Activated CD4-positive, alpha-beta T cell treated with anti-CD3 and anti-CD28 coated beads, Interleukin-2, amount 50 U/mL, for 24 hours (primary cell): ENCODE results near the gene AP1G2.

Experiments
- DNase-seq, 2 donors: peaks; one replicate each; pipeline ENCODE4 v3.0.0-alpha.2; 2020; ENCODE audit warnings: low read depth in 1 of 2, low spot score in 1 of 2

Gene AP1G2

GRCh38 chr14:23572524-23572828 is 4.9 kb upstream of the AP1G2 start:
- DNase-seq, result no peak

GRCh38 chr14:23571701-23572523 is 4.3 kb upstream of the AP1G2 start:
- DNase-seq, result no peak

GRCh38 chr14:23570806-23571483 is 3.4 kb upstream of the AP1G2 start:
- no peak for DNase-seq

- no peak for DNase-seq
Observed at GRCh38 chr14:23569443-23570151, 2.0 kb upstream of the AP1G2 start.

GRCh38 chr14:23568600-23569331 is 1.2 kb upstream of the AP1G2 start:
- no peak for DNase-seq

- no peak for DNase-seq
Observed at GRCh38 chr14:23568021-23568599, 519 bp upstream of the AP1G2 start.

GRCh38 chr14:23566778-23567185 is 809 bp downstream of the AP1G2 start:
- no peak for DNase-seq

- no peak for DNase-seq
Observed at GRCh38 chr14:23566112-23566777, 1.3 kb downstream of the AP1G2 start.

- DNase-seq, result no peak
Observed at GRCh38 chr14:23565626-23566025, 2.0 kb downstream of the AP1G2 start.

- DNase-seq, result no peak
Observed at GRCh38 chr14:23564876-23565275, 2.7 kb downstream of the AP1G2 start.

GRCh38 chr14:23564181-23564812 is 3.3 kb downstream of the AP1G2 start:
- no peak for DNase-seq

GRCh38 chr14:23563473-23564180 is 4.0 kb downstream of the AP1G2 start:
- no peak for DNase-seq

- DNase-seq, result peak in 1 of 2 donors; percentile 46
Observed at GRCh38 chr14:23562822-23563472, 4.6 kb downstream of the AP1G2 start.

GRCh38 chr14:23561873-23562821 is 5.4 kb downstream of the AP1G2 start:
- no peak for DNase-seq

GRCh38 chr14:23561259-23561658 is 6.3 kb downstream of the AP1G2 start:
- DNase-seq, result no peak

- no peak for DNase-seq
Observed at GRCh38 chr14:23559926-23560520, 7.6 kb downstream of the AP1G2 start.
